GM23338 (cell line): Measurements from ENCODE around the gene UGT8.

Experiments used
- CTCF ChIP-seq, 2 experiments: fragments of 200-600 bp in 1 of 2; sonication (generic) in 1 of 2; conservative IDR thresholded peaks; 2 replicates each; pipeline versions ENCODE4 v1.5.1 to v1.6.1; 2016 to 2017; ENCODE audit warnings: antibody characterized with exemption in 2 of 2, low read depth in 2 of 2, mild to moderate bottlenecking in 2 of 2, moderate library complexity in 1 of 2
- EZH2 ChIP-seq: fragments of 200-600 bp; sonication (generic); IDR thresholded peaks from one replicate; pipeline ENCODE4 v1.8.0; 2017; ENCODE audit warnings: antibody characterized with exemption, mild to moderate bottlenecking, low read depth; ENCODE audit not compliant: unreplicated experiment

DNA sequence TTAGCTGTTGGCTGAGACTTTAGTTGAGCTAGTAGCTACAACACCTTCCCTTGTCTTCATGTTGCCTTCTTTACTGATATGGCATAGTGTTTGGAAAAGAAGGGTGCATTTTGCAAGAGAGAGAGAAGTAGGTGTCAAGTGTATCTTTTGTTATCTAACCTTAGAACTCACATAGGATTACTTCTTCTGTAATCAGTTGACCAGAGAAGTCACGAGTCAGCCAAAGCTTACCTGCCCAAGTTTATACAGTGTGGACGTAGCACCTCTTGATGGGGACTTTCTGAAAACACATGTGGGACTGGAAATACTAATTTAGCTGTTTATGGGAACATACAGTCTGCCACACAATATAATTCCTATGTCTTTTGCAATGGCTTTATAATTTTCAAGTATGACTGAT, 56.0 kb downstream of the UGT8 start:
- TF ChIP-seq CTCF (conservative IDR thresholded peaks at IDR 0.05; ENCODE audit: low read depth in 2 of 2) (peak; percentile 11 to 44; a peak in 2 of 4 replicates), EZH2 (no peak)
